GM18873 (cell line): ENCODE data around the gene INPP4A.

Experiments
- ATAC-seq: cut with Tn5 transposase; IDR thresholded peaks from one replicate; pipeline ENCODE4 v1.9.1; 2021; ENCODE audit warnings: mild to moderate bottlenecking, moderate library complexity, moderate number of reproducible peaks; ENCODE audit not compliant: unreplicated experiment, low FRiP score

The INPP4A gene

DNA sequence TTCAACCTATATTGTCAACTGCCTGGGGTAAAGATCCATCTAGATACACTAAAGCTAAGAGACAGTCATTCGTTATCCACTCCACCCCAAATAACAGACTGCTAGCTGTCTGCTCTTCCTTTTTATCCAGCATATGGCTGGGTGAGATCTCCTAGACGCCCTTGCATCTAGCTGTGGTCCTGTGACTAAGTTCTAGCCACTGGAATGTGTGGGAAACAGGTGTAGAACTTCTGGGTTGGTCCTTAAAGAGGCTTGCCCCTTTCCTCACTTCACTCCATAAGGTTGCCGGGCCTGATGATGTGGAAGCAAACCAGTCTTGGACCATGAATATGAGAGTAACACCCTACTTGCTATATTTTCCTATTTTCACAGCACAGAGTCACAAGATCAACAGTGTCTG, 160.4 kb downstream of the INPP4A start:
- ATAC-seq, result no peak

- ATAC-seq, result no peak
Measured at GRCh38 chr2:98606431-98606830, 161.8 kb downstream of the INPP4A start.

GRCh38 chr2:98607104-98607503, 162.4 kb downstream of the INPP4A start:
- no peak for ATAC-seq

DNA sequence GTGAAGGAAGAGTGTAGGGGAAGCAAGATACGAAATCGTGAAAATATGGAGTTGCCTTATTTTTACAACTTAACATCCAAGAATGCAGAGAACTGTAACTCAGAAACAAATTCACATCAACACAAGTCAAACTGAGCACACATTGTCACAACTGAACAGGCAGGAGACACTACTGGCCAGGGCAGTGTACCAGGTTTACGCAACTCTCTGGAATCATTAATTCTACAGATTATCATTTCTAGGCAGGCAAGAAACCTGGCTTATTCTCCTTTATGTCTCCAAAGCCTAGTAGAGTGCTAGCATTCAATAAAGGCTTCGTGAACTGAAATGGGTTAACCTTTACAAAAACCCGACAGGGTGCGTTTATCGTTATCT, 163.1 kb downstream of the INPP4A start:
- no peak for ATAC-seq

- ATAC-seq, result peak; percentile 62
Measured at GRCh38 chr2:98608116-98608961, 163.7 kb downstream of the INPP4A start, which contains the start of the genes COA5 and UNC50. TSS of gene COA5 (minus strand) at chr2:98608512. CDS start at chr2:98608405, 107 bp downstream. TSS of gene UNC50 (plus strand) at chr2:98608589. CDS start at chr2:98609760, 1,171 bp downstream.

DNA sequence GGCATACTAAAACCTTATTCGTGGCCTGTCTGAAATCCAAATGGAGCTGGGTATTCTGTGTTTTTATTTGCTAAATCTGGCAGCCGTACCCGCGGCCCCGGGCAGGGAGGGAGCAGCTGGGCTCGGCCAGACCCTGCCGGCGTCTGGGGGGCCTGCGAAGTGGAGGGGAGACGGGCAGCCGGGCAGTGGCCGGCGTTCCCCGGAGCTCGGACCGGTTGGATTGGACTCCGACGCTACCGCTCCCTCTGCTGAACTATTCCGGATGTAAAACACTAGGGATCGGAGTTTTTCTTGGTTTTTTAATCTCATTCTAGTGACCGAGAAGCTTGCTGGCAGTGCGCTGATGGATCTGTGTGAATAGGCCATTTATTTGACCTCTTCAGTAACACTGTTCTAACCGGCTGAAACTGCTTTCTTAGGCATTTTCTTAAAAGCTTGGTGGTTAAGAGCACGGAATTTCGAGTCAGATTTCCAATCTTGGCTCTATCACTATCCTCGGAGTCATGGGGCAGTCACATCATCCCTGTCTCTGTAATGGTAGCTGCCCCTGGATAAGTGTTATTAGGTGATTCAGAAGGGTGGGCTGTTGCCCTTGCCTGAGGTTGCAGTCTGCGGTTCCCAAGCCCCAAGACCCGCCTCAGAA, 164.4 kb downstream of the INPP4A start:
- ATAC-seq, result peak; percentile 11

GRCh38 chr2:98614024-98614739, 169.5 kb downstream of the INPP4A start:
- no peak for ATAC-seq

DNA sequence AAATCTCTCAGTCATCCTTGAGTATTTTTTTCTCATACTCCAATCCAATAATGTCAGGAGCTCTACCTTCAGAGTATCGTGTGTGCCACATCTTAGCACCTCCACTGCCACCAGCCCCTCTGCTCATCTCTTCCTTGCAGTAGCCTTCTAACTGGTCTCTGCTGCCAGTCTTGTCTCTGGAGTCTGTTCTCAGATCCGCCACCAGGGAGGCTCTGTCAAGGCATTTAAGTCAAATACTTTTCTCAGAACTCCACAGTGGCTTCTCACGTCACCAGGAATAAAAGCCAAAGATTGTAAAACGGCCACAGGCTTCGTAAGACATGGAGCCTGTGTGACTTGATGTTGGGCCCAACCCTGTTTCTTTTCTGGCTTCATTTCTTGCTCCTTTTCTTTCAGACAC, 170.8 kb downstream of the INPP4A start:
- ATAC-seq, result no peak

DNA sequence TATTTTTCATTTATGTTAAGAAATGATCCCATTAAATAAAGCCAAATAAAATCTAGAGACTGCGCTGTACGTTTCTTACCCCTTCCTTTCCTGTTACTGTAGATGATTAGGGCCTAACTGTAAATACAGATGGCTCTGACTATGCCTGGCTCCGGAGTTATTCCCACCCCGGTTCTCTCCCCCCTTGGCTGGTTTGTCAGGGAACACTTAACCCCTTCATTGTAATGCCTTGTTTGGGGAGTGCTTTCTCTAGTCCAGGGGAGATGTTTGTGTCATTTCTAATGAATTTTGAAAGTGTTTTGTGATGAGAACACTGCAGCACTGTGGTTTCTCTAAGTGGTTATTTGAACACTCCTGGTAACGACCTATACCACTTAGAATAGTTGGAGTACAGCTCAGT, 172.5 kb downstream of the INPP4A start:
- no peak for ATAC-seq

- ATAC-seq, result no peak
Measured at GRCh38 chr2:98623657-98624056, 179.0 kb downstream of the INPP4A start.

GRCh38 chr2:98632351-98632750, 187.7 kb downstream of the INPP4A start:
- ATAC-seq, result no peak

GRCh38 chr2:98634406-98635092, 189.9 kb downstream of the INPP4A start:
- ATAC-seq, result no peak

- peak; percentile 73 for ATAC-seq
Measured at GRCh38 chr2:98637401-98638147, 192.9 kb downstream of the INPP4A start.

- ATAC-seq, result no peak
Measured at GRCh38 chr2:98643496-98644100, 198.9 kb downstream of the INPP4A start.
